Right lobe of liver (tissue), 4 donors: ENCODE measurements around the gene CASKIN1.

Experiments
- POLR2A ChIP-seq: fragments of 450-650 bp; IDR thresholded peaks from one replicate; pipeline ENCODE4 v1.6.1; 2017; ENCODE audit warnings: antibody characterized with exemption, mild to moderate bottlenecking
- TF ChIP-seq, protein P1 (sequence below), 4 donors: fragments of 200-600 bp in 3 of 4; fragments of 450-650 bp in 1 of 4; IDR thresholded peaks; one replicate each; pipeline versions ENCODE4 v1.5.1 to v1.8.0; 2016 to 2022; ENCODE audit warnings: antibody characterized with exemption in 4 of 4, mild to moderate bottlenecking in 2 of 4
- donor health status: DM: no; HTN: no; CAD: no.
- donor health status: DM: no; HTN: no; CAD: no.
- donor health status: DM: no; HTN: yes; CAD: no.

DNA sequence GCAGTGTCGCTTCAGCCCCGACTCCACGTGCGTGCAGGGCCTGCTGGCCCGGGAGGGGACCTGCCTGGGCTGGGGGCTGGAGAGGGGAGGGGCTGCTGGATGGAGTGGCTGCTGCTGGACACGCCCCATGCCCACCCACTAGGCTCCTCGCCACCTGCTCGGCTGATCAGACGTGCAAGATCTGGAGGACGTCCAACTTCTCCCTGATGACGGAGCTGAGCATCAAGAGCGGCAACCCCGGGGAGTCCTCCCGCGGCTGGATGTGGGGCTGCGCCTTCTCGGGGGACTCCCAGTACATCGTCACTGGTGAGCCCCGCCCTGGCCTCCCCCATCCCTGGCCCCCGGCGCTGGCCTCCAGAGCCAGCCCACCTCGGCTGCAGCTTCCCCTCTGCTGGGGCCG lies 11.9 kb upstream of the CASKIN1 start:
- TF ChIP-seq, protein P1, sequence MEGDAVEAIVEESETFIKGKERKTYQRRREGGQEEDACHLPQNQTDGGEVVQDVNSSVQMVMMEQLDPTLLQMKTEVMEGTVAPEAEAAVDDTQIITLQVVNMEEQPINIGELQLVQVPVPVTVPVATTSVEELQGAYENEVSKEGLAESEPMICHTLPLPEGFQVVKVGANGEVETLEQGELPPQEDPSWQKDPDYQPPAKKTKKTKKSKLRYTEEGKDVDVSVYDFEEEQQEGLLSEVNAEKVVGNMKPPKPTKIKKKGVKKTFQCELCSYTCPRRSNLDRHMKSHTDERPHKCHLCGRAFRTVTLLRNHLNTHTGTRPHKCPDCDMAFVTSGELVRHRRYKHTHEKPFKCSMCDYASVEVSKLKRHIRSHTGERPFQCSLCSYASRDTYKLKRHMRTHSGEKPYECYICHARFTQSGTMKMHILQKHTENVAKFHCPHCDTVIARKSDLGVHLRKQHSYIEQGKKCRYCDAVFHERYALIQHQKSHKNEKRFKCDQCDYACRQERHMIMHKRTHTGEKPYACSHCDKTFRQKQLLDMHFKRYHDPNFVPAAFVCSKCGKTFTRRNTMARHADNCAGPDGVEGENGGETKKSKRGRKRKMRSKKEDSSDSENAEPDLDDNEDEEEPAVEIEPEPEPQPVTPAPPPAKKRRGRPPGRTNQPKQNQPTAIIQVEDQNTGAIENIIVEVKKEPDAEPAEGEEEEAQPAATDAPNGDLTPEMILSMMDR (IDR thresholded peaks at IDR 0.05): no peak
- TF ChIP-seq POLR2A: no peak
